Measurements from ENCODE around the gene PIGV.
"Not testable (repeated sequence)": the region's sequence is repeated elsewhere in the genome, so short reads cannot be mapped to it uniquely, and the experiment has no call there.

PIGV gene

DNA sequence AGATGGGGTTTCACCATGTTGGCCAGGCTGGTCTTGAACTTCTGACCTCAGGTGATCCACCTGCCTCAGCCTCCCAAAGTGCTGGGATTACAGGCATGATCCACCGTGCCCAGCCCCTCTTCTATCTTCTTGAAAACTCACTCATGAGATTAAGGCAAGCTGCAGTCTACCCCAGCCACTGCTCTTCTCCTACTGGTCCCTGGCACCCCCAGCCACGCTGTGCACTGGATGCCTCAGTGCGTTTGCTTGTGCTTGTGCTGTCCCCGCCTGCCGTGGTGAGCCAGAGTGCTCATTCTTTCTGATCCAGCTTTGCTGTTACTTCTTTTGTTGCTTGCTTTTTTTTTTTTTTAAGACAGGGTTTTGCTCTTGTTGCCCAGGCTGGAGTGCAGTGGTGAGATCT is 49.9 kb downstream of the PIGV start:
- DNase-seq = not testable (repeated sequence)

DNA sequence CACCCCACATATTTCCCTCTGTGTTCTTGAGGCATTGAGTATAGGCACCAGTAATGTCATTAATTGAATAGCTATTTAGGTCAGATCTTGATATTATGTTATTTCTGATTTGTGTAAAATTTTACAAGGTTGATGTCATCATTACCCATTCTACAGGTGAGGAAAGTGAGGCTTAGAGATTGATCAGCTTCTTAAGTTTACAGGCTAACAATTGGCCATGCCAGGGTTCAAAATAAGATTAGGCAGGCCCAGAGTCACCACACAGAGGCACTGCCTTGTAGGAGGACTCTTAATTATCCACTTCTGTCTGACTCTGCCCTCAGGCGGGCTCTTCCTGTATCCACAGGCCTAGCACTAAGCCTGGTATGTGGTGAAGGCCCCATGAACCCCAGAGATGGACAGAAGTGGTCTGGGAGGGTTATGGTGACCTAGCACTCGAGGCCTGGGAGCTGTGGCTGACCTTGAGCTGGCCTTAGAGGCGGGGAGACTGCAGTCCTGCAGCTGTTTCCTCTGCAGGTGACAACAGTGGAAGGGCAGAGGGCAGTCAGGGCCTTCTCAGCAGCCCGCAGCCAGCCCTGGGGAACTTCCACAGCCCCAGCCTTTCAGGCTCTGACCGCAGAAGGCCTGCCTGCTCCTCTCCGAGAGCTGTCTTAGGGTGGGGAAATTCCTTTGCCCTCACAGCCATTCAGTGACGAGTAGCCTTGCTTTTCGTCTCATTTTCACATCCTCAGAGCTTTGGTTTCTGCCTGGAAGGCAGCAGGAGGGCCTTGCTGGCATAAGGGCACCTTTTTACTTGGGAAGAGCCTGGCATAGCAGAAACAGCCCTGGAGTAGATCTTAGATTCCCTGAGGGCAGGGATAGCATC is 51.0 kb downstream of the PIGV start:
- peak; percentile 38 to 49 for DNase-seq

DNA sequence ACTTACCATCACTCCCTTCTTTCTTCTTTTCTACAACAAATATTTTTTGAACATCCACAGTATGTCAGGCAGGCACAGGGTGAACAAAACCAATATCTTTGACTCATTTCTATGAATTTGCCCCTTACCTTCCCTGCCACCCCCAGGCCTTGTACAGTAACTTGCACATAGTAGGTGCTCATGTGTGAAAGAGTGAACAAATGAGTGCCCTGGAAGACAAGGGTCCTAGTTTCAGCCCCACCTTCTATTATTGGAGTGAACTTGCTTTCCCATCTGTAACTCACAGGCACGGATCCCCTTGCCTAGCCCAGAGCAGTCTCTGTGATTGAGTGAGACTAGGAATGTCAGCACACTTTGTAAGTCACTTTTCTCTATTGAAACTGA is 51.6 kb downstream of the PIGV start:
- no peak for DNase-seq

DNA sequence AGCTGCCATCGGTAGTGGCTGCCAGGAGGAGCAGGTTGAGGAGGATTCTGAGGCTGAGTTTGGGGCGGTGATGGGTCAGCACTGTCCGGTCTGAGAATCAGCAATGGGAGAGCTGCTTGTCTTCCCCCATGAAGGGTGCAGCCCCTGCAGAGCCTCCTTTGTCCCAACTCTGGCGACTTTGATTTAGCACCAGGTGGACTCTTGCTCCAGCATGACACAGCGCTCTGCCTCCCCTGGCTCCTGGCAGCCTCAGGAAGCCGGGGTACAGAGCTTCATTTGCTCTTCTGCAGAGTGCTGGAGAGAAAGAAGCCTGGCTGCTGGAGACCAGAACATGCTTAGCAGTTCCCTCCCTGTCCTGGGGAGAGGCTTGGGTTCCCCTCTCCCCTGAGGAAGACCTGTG is 52.0 kb downstream of the PIGV start:
- no peak for DNase-seq

DNA sequence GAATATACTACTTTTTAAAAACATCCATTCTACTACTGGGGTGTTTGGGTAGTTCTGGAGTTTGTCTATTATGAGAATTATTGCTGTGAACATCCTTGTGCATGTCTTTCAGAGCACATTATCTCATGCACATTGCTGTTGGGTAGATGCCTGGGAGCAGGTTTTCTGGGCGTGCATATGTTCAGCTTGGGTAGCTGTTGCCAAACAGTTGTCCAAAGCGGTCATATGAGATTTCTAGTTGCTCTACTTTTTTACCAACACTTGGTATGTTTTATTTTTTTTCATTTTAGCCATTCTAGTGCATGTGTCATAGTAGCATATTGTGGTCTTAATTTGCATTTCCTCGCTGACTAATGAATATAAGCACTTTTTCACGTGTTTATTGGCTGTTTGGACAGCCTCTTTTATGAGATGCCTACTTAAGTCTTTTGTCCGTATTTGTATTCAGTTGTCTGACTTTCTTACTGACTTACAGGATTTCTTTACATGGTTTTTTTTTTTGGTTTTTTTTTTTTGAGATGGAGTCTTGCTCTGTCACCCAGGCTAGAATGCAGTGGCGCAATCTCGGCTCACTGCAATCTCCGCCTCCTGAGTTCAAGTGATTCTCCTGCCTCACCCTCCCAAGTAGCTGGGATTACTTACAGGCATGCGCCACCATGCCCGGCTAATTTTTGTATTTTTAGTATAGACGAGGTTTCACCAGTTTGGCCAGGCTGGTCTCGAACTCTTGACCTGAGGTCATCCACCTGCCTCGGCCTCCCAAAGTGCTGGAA is 56.9 kb downstream of the PIGV start:
- DNase-seq = no peak

DNA sequence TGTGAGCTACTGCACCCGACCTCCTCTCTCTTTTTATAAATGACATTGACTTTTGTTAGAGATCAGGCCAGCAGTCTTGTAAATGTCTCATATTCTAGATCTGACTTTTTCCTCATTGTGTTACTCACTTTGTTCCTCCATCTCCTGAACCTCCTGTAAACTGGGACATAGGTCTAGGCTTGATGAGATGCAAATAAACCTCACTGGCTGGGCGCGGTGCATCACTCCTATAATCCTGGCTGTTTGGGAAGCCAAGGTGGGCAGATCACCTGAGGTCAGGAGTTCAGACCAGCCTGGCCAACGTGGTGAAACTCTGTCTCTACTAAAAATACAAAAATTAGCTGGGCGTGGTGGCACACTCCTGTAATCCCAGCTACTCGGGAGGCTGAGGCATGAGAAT is 60.1 kb downstream of the PIGV start:
- not testable (repeated sequence) for DNase-seq

All from stimulated activated CD4-positive, alpha-beta T cell treated with anti-CD3 and anti-CD28 coated beads, Interleukin-2, amount 100 ng/mL, for 48 hours (primary cell).